ENCODE results near the gene ZFPM1. TPM values are rescaled to one million over a fixed set of nuclear protein-coding genes. Genes with fewer than 3 reads are reported as not detected.

The ZFPM1 gene
- total RNA-seq, 1 experiment from 2014 or later, result 1.1 TPM

Other genes starting within 250 kb of the ZFPM1 start
- 0.38 and 0.46 TPM in 2 replicates for gene ZNF469, start 70.3 kb upstream of the ZFPM1 start, total RNA-seq (2014; rRNA removed)
- gene ZC3H18, start 117.1 kb downstream of the ZFPM1 start, total RNA-seq (2014; rRNA removed), result 15.8 and 20.0 TPM in 2 replicates
- gene IL17C, start 185.3 kb downstream of the ZFPM1 start, total RNA-seq (2014; rRNA removed), result not detected in 2 replicates
- gene CYBA, start 197.8 kb downstream of the ZFPM1 start, total RNA-seq (2014; rRNA removed), result 0.52 and 0.90 TPM in 2 replicates
- 31.8 and 37.8 TPM in 2 replicates for gene MVD, start 209.8 kb downstream of the ZFPM1 start, total RNA-seq (2014; rRNA removed)
- 0.19 and 0.57 TPM in 2 replicates for gene SNAI3, start 233.2 kb downstream of the ZFPM1 start, total RNA-seq (2014; rRNA removed)

All from LHCN-M2 (cell line).